D721Med (cell line): ENCODE results near the gene ADCY9.
"Not testable (repeated sequence)": the region's sequence is repeated elsewhere in the genome, so short reads cannot be mapped to it uniquely, and the experiment has no call there.

Experiments used
- DNase-seq: peaks from one replicate; pipeline ENCODE4 v3.0.0; 2011; ENCODE audit warnings: low spot score; ENCODE audit not compliant: insufficient read length
- FAIRE-seq: peaks from 2 replicates; lab custom pipeline; 2011; peaks lifted over from hg19 to GRCh38; lab: Jason Lieb, UNC
- CTCF ChIP-seq: IDR thresholded peaks from 2 replicates; pipeline ENCODE4 v1.5.1; 2012; ENCODE audit warnings: mild to moderate bottlenecking, control low read depth; ENCODE audit not compliant: insufficient read depth; ENCODE audit errors: missing control alignments

Gene ADCY9

GRCh38 chr16:3934491-3935181 is 181.6 kb downstream of the ADCY9 start:
- TF ChIP-seq CTCF: no peak
- FAIRE-seq (no peak), DNase-seq (no peak)

- FAIRE-seq, DNase-seq: not testable (repeated sequence)
Measured at GRCh38 chr16:3927147-3927546, 189.1 kb downstream of the ADCY9 start.

GRCh38 chr16:3924763-3925162 is 191.5 kb downstream of the ADCY9 start:
- FAIRE-seq: no peak
- DNase-seq: no peak
- TF ChIP-seq CTCF: no peak

GRCh38 chr16:3922241-3922640 is 194.0 kb downstream of the ADCY9 start:
- no peak for TF ChIP-seq CTCF
- DNase-seq (no peak), FAIRE-seq (no peak)

GRCh38 chr16:3920206-3920605 is 196.0 kb downstream of the ADCY9 start:
- no peak for FAIRE-seq

GRCh38 chr16:3919413-3919812 is 196.8 kb downstream of the ADCY9 start:
- FAIRE-seq (no peak), DNase-seq (no peak)
- TF ChIP-seq CTCF: no peak

More at GRCh38 chr16:3920206-3920605, 196.0 kb downstream of the ADCY9 start:
- no peak for TF ChIP-seq CTCF
- DNase-seq: no peak

- DNase-seq (no peak), FAIRE-seq (no peak)
- no peak for TF ChIP-seq CTCF
Measured at GRCh38 chr16:3915426-3916260, 200.6 kb downstream of the ADCY9 start.
